GM13976 (cell line): ENCODE data around the gene GRIFIN.

Experiments used
- DNase-seq: peaks from one replicate; pipeline ENCODE4 v3.0.0; 2012; ENCODE audit warnings: low spot score
- CTCF ChIP-seq: IDR thresholded peaks from 2 replicates; pipeline ENCODE4 v1.5.1; 2012; ENCODE audit warnings: borderline replicate concordance, mild to moderate bottlenecking; ENCODE audit not compliant: insufficient read depth; ENCODE audit errors: extremely low read depth, missing control alignments, control extremely low read depth
- in situ Hi-C: fragments of 300-500 bp; cut with MboI; formaldehyde crosslinking; loops from one replicate; pipeline ENCODE4 v1.12.0; 2022; ENCODE audit warnings: low sequenced_read_pairs, mixed read lengths, inconsistent platforms; ENCODE audit not compliant: unreplicated experiment

The GRIFIN gene

GRCh38 chr7:2476298-2476697 is at the start of gene GRIFIN:
Gene GRIFIN (minus strand): TSS chr7:2476398. CDS start chr7:2476383, 15 bp downstream.
- in situ Hi-C loops, result no loop called here
- no peak for TF ChIP-seq CTCF
- DNase-seq, result no peak

- DNase-seq, result no peak
- no peak for TF ChIP-seq CTCF
- in situ Hi-C loops, result no loop called here
These were observed 48.8 kb upstream of the GRIFIN start for GRCh38 chr7:2524808-2525657.

GRCh38 chr7:2523941-2524807 is 48.0 kb upstream of the GRIFIN start:
- no peak for DNase-seq
- no peak for TF ChIP-seq CTCF
- in situ Hi-C loops, result no loop called here

GRCh38 chr7:2523461-2523936 is 47.3 kb upstream of the GRIFIN start:
- no peak for TF ChIP-seq CTCF
- in situ Hi-C loops, result no loop called here
- DNase-seq, result no peak

GRCh38 chr7:2522780-2523433 is 46.7 kb upstream of the GRIFIN start:
- TF ChIP-seq CTCF, result no peak
- no peak for DNase-seq
- in situ Hi-C loops, result no loop called here

- no peak for DNase-seq
- in situ Hi-C loops, result no loop called here
- no peak for TF ChIP-seq CTCF
These were observed 45.9 kb upstream of the GRIFIN start for GRCh38 chr7:2521952-2522591.
